ENCODE results near the gene PLAAT4.
"Not testable (repeated sequence)": the region's sequence is repeated elsewhere in the genome, so short reads cannot be mapped to it uniquely, and the experiment has no call there.

Gene PLAAT4

DNA sequence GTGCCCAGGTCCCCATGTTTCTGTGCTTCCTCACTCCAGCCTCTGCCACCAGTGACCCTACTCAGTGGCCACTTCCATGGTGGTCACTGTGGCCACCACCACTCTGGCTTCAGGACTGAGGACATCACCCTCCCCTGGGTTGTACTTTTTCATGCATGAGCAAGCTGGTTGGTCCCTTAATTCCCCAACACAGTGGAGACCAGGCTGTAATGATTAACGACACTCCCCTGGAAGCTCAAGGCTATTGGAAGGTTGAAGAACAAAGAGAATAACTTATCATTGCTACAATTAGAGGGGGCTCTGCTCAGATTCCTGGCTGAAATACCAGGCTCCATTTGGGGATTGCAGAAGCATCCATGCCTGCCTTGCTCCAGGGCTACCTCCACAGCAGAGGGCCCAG lies 10.5 kb downstream of the PLAAT4 start:
- DNase-seq (ENCODE audit: low read depth) = no peak

DNA sequence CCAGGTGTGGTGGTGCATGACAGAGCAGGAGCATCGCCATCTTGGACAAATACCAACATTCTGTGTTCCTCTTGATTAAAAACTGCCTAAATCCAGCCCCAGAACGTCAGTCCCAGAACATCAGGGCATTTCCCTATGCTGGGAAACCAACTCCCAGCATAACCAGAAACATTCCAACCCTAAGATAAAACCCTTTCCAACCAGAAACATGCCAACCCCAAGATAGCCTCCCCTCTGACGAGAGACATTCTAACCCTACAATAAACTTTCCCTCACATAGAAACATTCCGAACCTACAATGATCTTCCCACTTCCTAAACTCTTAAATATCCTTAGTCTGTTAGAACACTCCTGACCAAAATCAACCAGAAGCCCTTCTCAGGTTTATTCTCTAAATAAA lies 11.6 kb downstream of the PLAAT4 start:
- no peak for DNase-seq (ENCODE audit: low read depth)

DNA sequence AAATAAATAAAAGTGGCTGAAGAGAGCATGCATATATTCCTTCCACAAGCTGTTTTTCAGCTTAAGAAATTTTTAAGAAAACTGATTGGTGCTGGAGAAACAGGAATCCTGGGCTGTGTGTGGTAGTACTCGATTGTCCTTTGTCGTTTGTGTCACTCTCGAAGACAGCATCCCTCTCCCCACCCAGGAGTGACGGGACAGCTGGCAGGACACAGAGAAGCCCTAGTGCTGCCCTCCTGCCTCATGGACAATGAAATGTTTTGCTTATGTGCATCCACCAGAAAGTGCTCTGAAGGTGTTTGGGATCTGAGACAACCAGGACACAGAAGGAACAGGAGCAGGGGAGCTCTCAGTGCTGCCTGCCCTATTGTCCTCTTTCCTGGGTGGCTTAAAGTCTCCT lies 12.8 kb downstream of the PLAAT4 start:
- DNase-seq (ENCODE audit: low read depth) = no peak

DNA sequence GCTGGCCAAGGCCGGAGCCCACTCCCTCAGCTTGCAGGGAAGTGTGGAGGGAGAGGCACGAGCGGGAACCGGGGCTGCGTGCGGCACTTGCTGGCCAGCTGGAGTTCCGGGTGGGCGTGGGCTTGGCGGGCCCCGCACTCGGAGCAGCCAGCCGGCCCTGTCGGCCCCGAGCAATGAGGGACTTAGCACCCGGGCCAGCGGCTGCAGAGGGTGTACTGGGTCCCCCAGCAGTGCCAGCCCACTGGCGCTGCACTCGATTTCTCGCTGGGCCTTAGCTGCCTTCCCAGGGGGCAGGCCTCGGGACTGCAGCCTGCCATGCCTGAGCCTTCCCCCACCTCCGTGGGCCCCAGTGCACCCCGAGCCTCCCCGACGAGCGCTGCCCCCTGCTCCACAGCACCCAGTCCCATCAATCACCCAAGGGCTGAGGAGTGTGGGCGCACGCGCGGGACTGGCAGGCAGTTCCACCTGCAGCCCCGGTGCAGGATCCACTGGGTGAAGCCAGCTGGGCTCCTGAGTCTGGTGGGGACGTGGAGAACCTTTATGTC lies 13.6 kb downstream of the PLAAT4 start:
- not testable (repeated sequence) for DNase-seq (ENCODE audit: low read depth)

DNA sequence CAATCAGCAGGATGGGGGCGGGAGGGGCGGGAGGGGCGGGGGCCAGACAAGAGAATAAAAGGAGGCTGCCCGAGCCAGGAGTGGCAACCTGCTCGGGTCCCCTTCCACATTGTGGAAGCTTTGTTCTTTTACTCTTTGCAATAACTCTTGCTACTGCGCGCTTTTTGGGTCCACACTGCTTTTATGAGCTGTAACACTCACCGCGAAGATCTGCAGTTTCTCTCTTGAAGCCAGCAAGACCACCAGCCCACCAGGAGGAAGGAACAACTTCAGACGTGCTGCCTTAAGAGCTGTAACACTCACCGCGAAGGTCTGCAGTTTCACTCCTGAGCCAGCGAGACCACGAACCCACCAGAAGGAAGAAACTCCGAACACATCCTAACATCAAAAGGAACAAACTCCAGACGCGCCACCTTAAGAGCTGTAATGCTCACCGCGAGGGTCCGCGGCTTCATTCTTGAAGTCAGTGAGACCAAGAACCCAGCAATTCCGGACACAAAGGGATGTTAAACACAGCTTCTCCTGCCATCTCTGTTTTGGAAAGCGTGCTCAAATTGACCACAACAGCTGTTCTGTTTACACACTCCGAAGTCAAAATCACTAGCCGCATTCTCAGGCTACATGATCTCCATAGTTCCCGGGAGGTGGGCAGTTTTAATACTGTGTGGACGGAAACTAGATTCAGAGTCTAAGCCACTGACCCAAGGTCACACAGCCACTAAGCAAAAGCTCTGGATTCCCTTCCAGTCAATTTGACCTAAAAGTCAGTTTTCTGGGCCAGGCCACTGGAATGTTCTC lies 14.7 kb downstream of the PLAAT4 start:
- DNase-seq (ENCODE audit: low read depth) = no peak

DNA sequence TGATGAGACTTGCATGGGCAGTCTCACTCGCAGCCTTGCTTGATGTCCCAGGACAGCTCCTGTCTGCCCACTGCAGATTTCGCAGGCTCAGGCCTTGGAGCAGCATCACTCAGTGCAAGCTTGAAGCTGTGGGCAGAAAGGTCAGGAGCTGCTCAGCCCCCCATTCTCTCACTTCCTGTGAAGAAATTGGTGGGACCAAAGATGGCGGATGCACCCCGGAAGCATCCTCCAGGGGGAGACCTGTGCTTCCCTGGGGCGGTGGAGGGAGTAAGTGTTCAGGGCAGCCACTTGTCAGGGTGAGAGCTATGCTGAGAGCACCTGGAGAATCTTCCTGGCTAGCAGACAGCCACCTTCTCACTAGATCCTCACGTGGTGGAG lies 15.3 kb downstream of the PLAAT4 start:
- DNase-seq (ENCODE audit: low read depth) = no peak

DNA sequence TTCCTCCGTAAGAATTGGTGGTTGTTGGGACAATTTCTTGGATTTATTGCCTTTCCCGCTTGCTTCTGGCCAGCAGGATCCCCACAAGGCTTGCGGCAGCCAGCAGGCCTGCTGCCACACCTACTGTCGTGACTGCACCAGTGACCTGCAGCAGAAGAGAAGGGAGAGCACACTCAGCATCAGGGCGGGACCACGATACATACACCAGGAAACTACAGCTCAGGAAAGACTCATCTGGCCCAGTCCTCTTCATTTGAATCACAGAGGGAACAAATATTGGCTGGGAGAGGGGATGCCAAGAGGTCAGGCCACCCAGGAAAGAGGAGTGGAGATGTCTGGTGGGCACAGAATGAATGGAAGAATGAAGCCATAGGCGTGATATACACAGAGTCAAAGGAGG lies 16.3 kb downstream of the PLAAT4 start:
- DNase-seq (ENCODE audit: low read depth) = no peak

DNA sequence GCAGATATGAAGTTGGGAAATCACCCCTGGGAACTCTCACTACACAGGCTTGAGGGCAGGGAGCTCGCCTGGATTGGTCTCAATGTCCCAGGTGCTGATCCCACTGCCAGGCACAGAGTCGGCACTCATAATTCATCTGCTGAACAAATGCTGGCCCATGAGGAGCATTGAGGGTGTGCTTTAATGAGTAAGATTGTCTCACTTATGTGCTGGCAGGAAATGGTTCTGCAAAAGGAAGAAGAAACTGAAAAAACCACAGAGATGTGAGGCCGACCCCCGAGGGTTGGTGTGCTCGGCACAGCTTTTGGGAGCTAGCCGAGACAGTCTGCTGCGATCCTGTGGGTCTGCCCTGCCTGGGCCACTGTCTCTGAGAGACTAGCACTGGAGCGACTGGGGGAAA lies 17.2 kb downstream of the PLAAT4 start:
- DNase-seq (ENCODE audit: low read depth) = no peak

DNA sequence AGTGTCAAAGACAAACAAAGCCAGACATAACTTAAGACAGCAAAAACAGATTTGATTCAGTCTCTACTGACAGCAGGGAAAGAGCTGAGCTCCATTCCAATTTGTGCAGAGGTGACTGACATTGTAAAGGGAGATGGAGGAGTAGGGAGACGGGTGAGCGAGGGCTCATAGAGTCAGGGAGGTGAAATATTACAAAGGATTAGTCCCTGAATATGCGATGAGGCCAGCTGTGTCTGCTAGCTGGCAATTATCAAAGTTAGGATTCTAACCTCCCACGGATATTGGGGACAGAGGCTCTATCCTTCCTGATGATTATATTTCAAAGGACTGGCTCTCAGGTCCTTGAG lies 18.2 kb downstream of the PLAAT4 start:
- DNase-seq (ENCODE audit: low read depth) = no peak

DNA sequence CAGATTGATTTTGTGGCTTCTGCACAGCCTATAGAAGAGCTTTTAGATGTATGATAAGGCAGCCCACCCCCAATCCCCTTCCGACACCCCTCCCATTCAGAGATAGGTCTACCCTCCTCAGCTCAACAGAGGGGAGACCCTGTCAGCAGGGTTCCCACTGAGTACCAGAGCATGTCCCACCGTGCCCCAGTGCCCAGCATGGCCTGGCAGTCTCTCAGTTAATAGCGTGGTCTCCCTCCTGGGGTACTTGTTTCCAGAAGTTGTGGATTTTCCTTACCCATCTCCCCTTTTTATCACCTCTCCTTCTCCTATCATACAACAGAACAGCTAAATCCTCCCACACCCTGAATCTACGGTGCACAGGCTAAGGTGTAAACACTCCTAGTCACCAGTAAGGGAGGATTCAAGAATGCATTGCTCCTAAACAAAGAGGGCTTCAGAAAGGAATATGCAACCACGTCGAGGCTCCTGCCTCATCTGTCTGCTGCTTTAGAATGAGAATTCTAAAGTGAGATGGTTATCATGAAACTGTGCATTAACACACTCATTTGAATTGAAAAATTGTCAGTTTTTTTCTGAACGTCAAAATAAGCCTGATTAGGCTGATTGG lies 19.9 kb downstream of the PLAAT4 start:
- no peak for DNase-seq (ENCODE audit: low read depth)

DNA sequence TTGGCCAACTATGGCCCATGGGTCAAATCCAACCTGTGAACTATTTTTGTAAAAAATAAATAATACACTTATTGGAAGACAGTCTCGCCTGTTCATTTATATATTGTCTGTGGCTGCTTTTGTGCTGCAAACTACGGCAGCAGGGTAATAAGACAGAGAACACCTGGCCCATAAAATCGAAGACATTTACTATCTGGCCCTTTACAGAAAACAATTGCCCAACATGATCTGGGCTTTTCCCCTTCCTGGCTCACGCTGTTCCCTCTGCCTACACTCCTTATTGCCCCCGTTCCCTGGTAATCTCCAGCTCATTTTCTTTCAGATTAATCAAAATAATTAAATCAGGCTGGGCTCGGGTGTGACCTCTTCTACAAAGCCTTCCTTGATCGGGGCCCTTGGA lies 21.0 kb downstream of the PLAAT4 start:
- no peak for DNase-seq (ENCODE audit: low read depth)

DNA sequence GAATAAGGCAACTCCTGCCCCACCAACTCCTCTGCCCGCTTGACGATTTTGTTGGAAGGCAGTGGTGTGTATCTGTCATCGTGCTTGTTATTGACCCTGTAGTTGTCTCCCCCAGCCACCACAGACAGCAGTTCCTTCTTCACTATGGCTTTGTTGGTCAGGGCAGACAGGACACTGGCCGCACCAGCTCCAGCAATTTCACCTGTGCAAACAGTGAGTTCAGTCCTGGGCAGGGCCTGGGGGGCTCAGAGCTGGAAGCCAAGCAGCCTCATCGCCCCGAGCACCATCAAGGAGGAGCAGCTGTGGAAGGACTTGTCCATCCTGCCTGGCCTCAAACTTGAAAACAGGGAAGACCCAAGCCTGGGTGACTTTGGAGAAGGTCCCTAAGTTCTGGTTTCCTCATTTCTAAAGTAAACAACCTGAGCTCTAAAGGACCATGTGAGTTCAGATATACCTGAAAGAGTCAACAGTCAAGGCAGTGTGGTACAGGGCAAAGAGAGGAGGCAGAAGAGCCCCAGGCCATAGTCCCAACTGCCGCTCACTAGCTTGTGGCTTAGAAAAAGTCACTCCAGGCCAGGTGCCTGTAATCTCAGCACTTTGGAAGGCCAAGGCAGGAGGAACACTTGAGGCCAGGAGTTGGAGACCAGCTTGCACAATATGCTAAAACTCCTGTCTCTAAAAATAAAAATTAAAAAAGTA lies 22.0 kb downstream of the PLAAT4 start:
- no peak for DNase-seq (ENCODE audit: low read depth)

DNA sequence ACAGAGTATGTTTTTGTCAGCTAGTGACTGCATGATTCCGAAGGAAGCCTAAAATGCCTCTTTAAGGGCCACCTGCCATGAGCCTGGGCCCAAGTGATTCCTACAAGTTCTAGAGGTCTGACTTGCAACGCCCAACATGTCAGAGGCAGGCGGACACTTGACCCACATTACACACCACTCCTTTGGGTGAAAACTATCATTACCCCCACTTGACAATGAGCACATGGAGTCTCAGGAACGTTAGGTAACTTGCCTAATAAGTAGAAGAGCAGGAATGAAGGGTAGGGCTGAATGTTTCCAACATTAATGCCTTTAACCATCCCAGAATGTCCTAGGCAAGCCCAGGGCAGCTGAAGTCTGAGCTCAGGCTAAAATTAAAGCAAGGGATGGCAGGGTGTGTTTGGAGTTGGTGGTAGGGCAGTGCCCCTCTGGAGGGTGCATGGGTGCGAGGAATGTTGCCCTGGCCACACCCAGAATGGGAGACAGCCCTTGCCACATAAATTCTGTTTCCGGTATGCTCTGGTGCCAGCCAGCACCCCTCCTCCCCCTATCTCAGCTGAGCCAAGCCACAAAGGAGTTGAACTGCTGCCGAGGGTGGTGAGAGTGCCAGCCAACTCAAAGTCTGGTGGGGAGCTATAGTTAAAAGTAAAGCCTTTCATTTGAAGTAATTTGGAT lies 24.0 kb downstream of the PLAAT4 start:
- peak; percentile 21 for DNase-seq (ENCODE audit: low read depth)

DNA sequence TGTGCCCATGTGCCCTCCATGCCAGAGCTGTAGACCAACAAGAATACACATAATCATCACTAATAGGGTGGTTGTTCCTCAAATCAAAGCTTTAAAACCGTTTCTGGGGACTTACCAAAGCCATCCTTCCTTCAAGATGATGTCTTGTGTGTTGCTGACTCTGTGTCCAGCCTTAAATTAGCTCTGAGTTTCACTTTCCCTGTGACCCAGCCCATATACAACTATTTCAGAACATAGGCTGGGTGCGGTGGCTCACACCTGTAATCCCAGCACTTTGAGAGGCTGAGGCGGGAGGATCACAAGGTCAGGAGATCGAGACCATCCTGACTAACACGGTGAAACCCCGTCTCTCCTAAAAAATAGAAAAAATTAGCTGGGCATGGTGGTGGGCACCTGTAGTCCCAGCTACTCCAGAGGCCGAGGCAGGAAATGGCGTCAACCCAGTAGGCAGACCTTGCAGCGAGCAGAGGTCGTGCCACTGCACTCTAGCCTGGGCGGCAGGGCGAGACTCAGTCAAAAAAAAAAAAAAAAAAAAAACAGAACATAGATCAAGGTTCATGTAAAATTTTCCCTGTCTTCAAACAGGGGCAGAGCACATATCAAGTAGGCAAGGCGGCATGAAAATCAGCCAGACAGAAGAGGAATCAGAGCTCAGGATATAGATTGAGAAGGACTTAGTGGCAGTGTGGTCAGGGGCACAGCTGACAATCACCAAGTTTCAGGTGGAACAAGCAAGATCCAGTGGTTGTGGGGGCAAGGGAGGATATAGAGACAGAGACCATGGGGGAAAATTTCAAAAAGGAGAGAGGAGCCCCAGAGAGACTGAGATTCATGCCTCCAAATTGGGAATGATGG lies 26.8 kb downstream of the PLAAT4 start, which contains the start of gene PLAAT2:
PLAAT2 (minus strand) TSS at position 179 of the 855 bp plus-strand sequence; CDS start at position 124, 55 bp downstream.
- no peak for DNase-seq (ENCODE audit: low read depth)

DNA sequence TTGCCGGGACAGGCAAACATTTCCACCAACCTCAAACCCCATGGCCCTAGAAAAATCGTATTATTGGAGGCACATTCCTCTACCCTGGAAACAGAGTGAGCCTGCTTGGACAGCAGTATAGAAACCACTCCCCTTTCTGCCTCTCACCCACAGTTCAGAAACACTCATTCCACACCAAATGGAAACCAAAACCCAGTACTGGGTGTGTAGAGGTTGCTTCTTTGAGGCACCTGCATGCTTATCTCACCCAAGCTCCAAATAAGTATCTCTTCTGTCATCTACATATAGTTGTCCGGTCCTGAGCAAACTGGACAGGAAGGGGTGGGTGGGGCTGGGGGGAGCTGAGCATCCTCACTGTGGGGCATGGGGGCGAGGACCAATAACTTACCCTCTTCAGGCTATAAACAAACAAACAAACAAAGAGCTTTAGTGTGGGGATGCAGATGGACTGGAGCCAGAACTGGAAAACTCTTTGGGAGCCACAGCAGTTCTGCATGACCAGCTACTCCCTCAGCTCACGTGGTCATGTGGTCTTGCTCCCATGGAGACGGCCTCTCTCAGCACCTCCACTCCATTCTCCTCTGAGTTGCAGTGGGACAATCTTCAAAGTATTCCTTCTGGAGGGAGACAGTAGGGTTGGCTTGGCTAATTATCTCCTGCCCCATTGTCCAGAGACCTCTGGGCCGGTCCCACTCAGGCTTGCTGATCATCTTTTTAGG lies 27.6 kb downstream of the PLAAT4 start:
- DNase-seq (ENCODE audit: low read depth) = no peak

DNA sequence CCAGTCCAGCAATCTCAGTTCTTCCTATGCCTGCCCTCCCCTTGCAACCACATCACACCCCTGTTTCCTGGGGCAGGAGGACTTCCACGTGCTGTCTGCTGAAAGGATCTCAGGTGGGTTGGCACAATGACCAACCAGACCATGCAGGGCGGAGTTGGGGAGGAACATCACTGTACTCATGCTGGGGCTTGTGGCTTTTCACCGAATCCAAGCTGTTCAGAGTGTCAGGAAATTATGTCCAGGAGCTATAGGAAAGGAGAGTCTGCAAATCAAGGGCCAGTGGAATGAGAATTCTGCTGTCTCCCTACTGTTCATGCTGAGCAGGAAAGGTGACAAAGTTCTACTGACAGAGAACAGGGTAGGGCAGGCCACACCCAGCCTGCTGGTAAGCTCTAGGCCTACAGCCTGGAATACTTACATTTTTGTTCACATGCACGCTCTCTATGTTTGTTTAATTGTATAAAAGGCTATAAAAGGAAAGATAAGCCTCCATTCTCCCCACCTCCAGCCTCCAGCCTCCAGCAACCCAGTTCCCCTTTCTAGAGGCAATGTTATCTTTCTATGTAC lies 28.3 kb downstream of the PLAAT4 start:
- DNase-seq (ENCODE audit: low read depth) = no peak

DNA sequence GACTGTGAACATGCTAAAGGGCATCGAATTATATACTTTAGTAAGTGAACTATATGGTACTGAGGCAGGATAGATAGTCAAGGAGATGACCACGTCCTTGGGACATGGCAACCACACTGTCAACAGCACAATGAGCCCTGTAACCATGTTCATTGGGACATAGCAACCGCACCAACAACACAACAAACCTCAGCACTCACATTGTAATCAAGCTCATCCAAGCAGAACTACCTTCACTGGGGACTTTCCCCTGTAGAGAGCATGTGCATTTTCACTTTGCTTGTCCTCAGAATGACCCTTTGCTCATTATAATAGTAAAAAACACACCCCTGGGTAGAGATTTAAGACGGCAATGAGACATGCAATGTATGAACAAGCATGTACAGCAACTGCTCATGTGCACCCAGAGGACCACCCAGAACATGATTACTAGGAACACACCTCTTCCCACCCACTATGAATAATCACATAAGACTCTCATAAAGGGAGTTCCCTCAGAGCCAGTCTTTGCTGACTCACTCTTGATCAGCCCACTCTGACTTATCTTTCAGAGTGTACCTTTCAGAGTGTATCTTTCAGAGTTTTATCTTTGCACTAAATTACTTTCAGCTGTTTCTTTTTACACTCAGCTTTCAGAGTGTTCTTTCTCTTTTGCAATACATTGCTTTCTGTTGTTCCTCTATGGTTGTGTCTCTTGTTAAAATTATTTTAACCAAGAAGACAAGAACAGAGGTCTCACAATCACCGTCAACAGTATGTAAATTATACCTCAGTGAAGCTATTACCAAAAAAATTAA lies 30.6 kb downstream of the PLAAT4 start:
- peak; percentile 58 for DNase-seq (ENCODE audit: low read depth)

DNA sequence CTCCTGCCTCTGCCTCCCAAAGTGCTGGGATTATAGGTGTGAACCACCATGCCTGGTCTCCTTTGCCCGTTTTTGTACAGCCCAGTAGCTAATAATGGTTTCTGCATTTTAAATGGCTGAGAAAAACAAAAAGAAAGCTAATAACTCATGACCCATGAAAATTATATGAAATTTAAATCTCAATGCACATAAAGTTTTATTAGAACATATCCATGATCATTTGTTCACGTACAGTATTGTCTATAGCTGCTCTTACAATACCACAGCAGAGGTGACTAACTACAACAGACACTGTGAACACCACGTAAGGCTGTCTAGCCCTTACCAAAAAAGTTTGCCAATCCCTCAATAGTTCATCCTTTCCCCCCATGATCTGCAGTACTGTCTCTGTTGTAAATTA lies 33.0 kb downstream of the PLAAT4 start:
- no peak for DNase-seq (ENCODE audit: low read depth)

DNA sequence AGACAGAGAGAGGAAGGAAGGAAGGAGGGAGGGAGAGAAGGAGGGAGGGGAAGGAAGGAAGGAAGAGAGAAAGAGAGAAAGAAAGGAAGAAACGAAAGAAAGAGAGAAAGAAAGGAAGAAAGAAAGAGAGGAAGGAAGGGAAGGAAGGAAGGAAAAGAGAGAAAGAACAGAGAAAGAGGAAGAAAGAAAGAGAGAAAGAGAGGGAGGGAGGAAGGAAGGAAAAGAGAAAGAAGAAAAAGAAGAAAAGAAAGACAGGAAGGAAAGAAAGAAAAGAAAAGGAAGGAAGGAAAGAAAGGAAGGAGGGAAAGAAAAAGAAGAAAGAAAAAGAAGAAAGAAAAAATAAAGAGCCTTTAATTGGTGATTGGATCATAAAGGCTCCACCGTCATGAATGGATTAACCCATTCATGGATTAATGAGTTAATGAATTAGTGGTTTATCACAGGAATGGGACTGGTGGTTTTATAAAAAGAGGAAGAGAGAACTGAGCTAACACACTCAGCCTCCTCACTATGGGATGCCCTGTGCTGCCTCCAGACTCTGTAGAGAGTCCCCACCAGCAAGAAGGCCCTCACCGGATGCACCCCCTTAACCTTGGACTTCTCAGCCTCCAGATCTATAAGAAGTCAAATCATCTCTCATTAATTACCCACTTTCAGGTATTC lies 35.5 kb downstream of the PLAAT4 start:
- DNase-seq (ENCODE audit: low read depth) = no peak
